ENCODE results near the gene PRPS2. TPM values are rescaled to one million over a fixed set of nuclear protein-coding genes. Genes with fewer than 3 reads are reported as not detected.

The PRPS2 gene
- total and polyA plus RNA-seq, 2 donors, result 39.7 to 73.9 TPM

DNA sequence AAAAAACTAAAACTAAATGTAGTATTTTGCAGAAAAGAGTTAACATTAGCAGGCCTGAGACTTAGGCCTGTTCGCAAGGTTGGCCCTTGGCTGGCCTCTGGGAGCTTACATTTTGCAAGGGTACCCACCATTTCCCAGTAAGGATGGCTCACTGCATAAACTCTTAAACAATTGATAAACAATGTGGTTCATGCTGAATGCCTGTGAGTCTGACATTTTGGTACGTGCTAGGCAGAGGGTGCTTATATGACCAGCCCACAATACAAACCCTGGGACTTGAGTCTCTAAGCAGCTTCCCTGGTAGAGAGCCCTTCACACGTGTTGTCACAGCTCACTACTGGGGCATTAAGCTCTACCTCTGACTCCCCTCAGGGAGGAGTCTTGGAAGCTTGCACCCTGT lies 7.4 kb downstream of the PRPS2 start:
- H3K9me3 ChIP-seq (ENCODE audit: control insufficient read depth in 2 of 2, insufficient read depth in 1 of 2, low read length in 1 of 2), result no peaks in the 10 kb centered on the region
- H3K4me3 ChIP-seq (ENCODE audit: low read length in 2 of 2), result no peak overlapping the region
- H3K27me3 ChIP-seq (ENCODE audit: control insufficient read depth in 2 of 2, insufficient read depth in 1 of 2, low read length in 1 of 2), result no peaks in the 10 kb centered on the region
- peaks cover 6 to 36% of the 10 kb centered on the region in 2 donors for H3K36me3 ChIP-seq (ENCODE audit: control insufficient read depth in 2 of 2, insufficient read depth in 2 of 2, low read length in 1 of 2)
- H3K4me1 ChIP-seq (ENCODE audit: control insufficient read depth in 2 of 2, insufficient read depth in 2 of 2, low read length in 2 of 2), result peaks cover 0 to 4% of the 10 kb centered on the region in 2 donors
- 95% methylated on average over 3 of the region's 3 CpGs for WGBS
- H3K27ac ChIP-seq (ENCODE audit: low read depth in 1 of 2, low read length in 1 of 2), result no peak overlapping the region
- DNase-seq (ENCODE audit: low read depth in 6 of 9, low spot score in 9 of 9), result no peak

DNA sequence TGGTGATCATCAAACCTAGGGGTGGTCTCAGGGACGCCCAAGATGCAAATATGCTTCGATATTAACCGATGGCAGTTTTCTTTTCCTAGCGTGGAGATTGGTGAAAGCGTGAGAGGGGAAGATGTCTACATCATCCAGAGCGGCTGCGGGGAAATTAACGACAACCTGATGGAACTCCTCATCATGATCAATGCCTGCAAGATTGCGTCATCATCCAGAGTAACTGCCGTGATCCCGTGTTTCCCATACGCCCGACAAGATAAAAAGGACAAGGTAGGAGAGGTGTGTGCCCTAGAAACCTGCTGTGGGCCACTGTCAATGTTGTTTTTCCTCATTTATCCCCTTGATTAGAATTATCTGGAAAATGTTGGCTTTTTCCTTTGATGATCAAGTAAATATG lies 7.9 kb downstream of the PRPS2 start:
- Histone ChIP-seq H3K4me1 (ENCODE audit: control insufficient read depth in 2 of 2, insufficient read depth in 2 of 2, low read length in 2 of 2) (peaks cover 0 to 4% of the 10 kb centered on the region in 2 donors), H3K27me3 (ENCODE audit: control insufficient read depth in 2 of 2, insufficient read depth in 1 of 2, low read length in 1 of 2) (no peaks in the 10 kb centered on the region), H3K4me3 (ENCODE audit: low read length in 2 of 2) (no peak overlapping the region), H3K9me3 (ENCODE audit: control insufficient read depth in 2 of 2, insufficient read depth in 1 of 2, low read length in 1 of 2) (no peaks in the 10 kb centered on the region), H3K27ac (ENCODE audit: low read depth in 1 of 2, low read length in 1 of 2) (no peak overlapping the region), H3K36me3 (ENCODE audit: control insufficient read depth in 2 of 2, insufficient read depth in 2 of 2, low read length in 1 of 2) (peaks cover 8 to 41% of the 10 kb centered on the region in 2 donors)
- WGBS, result 97% methylated on average over 13 of the region's 13 CpGs
- DNase-seq (ENCODE audit: low read depth in 6 of 9, low spot score in 9 of 9), result no peak

DNA sequence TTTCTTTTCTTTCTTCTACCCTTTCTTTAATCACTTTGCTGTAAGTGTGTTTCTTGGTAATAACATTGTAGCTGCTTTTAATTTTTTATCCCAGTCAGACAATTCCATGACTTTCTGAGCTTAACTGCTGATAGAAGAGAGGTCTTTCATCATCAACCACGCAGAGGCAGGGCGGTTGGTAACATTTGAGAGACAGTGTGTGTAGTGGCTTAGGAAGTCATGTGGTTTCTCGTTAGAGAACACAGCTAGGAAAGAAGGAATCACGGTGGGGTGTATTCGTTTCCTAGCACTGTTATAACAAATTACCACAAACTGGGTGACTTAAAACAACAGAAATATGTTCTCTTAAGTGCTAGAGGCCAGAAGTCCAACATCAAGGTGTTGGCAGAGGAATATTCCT lies 11.5 kb downstream of the PRPS2 start:
- H3K4me1 ChIP-seq (ENCODE audit: control insufficient read depth in 2 of 2, insufficient read depth in 2 of 2, low read length in 2 of 2), result peaks cover 0 to 4% of the 10 kb centered on the region in 2 donors
- no peak overlapping the region for H3K4me3 ChIP-seq (ENCODE audit: low read length in 2 of 2)
- H3K9me3 ChIP-seq (ENCODE audit: control insufficient read depth in 2 of 2, insufficient read depth in 1 of 2, low read length in 1 of 2), result no peaks in the 10 kb centered on the region
- H3K36me3 ChIP-seq (ENCODE audit: control insufficient read depth in 2 of 2, insufficient read depth in 2 of 2, low read length in 1 of 2), result peaks cover 20 to 49% of the 10 kb centered on the region in 2 donors
- H3K27me3 ChIP-seq (ENCODE audit: control insufficient read depth in 2 of 2, insufficient read depth in 1 of 2, low read length in 1 of 2), result no peaks in the 10 kb centered on the region
- no peak overlapping the region for H3K27ac ChIP-seq (ENCODE audit: low read depth in 1 of 2, low read length in 1 of 2)
- WGBS, result 17% methylated on average over 5 of the region's 5 CpGs
- DNase-seq (ENCODE audit: low read depth in 6 of 9, low spot score in 9 of 9), result peak in 1 of 9 donors; percentile 39

DNA sequence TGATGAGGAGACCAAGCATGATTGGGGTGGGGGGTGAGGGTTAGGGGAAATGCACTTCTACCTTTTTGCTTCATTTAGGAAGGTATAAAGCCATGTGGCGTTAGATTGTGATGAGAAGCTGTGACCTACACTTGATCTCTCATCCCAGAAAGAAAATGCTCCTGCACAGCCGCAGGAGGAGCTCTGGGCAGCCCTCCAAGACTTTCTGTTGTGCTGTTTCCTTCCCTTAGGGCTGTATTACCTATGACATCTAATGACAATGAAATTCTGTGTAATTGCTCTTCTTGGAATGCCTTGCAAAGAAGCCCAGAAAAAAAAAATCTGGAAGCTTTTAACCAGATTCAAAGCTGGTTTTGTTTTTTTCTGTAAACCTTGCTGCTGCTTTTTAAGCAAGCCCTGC lies 13.4 kb downstream of the PRPS2 start:
- Histone ChIP-seq H3K36me3 (ENCODE audit: control insufficient read depth in 2 of 2, insufficient read depth in 2 of 2, low read length in 1 of 2) (peaks cover 16 to 37% of the 10 kb centered on the region in 2 donors), H3K27me3 (ENCODE audit: control insufficient read depth in 2 of 2, insufficient read depth in 1 of 2, low read length in 1 of 2) (no peaks in the 10 kb centered on the region), H3K4me1 (ENCODE audit: control insufficient read depth in 2 of 2, insufficient read depth in 2 of 2, low read length in 2 of 2) (peaks cover 0 to 4% of the 10 kb centered on the region in 2 donors), H3K9me3 (ENCODE audit: control insufficient read depth in 2 of 2, insufficient read depth in 1 of 2, low read length in 1 of 2) (no peaks in the 10 kb centered on the region), H3K27ac (ENCODE audit: low read depth in 1 of 2, low read length in 1 of 2) (no peak overlapping the region), H3K4me3 (ENCODE audit: low read length in 2 of 2) (no peak overlapping the region)
- 87% methylated on average over 2 of the region's 2 CpGs for WGBS
- DNase-seq (ENCODE audit: low read depth in 6 of 9, low spot score in 9 of 9), result no peak

DNA sequence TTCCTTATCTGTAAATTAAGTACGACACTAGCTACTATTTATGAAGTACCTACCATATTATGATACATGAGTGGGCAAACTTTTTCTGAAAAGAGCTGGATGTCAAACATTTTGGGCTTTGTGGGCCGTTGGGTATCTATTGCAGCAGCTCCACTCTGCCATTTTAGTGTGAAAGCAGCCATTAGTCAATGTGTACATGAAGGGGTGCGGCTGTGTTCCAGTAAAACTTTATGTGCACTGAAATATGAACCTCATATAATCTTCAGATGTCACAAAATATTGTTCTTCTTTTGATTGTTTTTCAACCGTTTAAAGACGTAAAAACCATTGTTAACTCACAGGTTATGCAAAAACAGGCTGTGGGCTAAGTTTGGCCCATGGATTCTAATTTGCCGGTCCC lies 14.1 kb downstream of the PRPS2 start:
- peaks cover 16 to 31% of the 10 kb centered on the region in 2 donors for H3K36me3 ChIP-seq (ENCODE audit: control insufficient read depth in 2 of 2, insufficient read depth in 2 of 2, low read length in 1 of 2)
- no peaks in the 10 kb centered on the region for H3K27me3 ChIP-seq (ENCODE audit: control insufficient read depth in 2 of 2, insufficient read depth in 1 of 2, low read length in 1 of 2)
- peaks cover 0 to 4% of the 10 kb centered on the region in 2 donors for H3K4me1 ChIP-seq (ENCODE audit: control insufficient read depth in 2 of 2, insufficient read depth in 2 of 2, low read length in 2 of 2)
- no peak overlapping the region for H3K27ac ChIP-seq (ENCODE audit: low read depth in 1 of 2, low read length in 1 of 2)
- DNase-seq (ENCODE audit: low read depth in 6 of 9, low spot score in 9 of 9), result no peak
- no peak overlapping the region for H3K4me3 ChIP-seq (ENCODE audit: low read length in 2 of 2)
- WGBS, result 95% methylated on average over 6 of the region's 6 CpGs
- no peaks in the 10 kb centered on the region for H3K9me3 ChIP-seq (ENCODE audit: control insufficient read depth in 2 of 2, insufficient read depth in 1 of 2, low read length in 1 of 2)

DNA sequence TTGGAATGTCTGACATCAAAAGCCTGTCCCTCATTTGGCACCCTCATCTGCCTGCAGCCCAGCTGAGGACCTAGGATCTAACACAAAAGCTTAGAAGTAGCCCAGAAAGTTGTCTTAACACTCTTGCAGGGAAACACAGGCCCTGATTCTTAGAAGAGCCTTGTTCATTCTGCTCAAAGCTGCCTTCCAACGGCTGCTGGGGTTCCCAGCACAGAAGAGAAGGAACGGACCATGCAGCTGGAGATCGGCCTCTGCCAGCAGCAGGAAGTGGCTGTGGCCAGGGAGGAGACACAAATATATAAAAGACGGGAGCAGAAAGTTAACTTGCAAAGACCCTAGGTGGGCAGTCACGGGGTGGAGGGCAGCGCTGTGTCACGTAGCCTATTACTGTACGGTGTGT lies 20.4 kb downstream of the PRPS2 start:
- Histone ChIP-seq H3K4me1 (ENCODE audit: control insufficient read depth in 2 of 2, insufficient read depth in 2 of 2, low read length in 2 of 2) (peaks cover 4 to 22% of the 10 kb centered on the region in 2 donors), H3K4me3 (ENCODE audit: low read length in 2 of 2) (no peak overlapping the region), H3K9me3 (ENCODE audit: control insufficient read depth in 2 of 2, insufficient read depth in 1 of 2, low read length in 1 of 2) (no peaks in the 10 kb centered on the region), H3K27me3 (ENCODE audit: control insufficient read depth in 2 of 2, insufficient read depth in 1 of 2, low read length in 1 of 2) (no peaks in the 10 kb centered on the region), H3K36me3 (ENCODE audit: control insufficient read depth in 2 of 2, insufficient read depth in 2 of 2, low read length in 1 of 2) (peaks cover 4 to 32% of the 10 kb centered on the region in 2 donors), H3K27ac (ENCODE audit: low read depth in 1 of 2, low read length in 1 of 2) (peak overlapping the region in 1 of 2 donors; percentile 69)
- WGBS, result 23% methylated on average over 8 of the region's 8 CpGs
- peak in 1 of 9 donors; percentile 30 for DNase-seq (ENCODE audit: low read depth in 6 of 9, low spot score in 9 of 9)

DNA sequence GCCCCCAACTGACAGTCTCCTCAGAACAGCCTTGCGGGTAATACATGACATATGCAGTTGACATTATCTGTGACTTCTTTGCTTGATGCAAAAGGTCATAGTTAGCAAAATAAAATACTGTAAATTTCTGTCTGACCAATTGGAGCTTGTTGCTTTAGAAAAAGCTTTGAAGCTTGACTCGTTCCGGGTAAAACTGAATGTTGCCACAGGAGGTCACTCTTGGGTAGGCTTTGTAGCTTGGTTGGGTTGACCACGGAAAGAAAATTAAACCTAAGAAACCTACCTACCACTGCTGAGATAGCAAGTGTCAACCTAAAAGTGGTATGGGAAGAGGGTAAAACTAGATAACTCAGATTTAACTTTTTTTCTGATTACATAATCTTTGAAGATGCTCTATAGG lies 23.2 kb downstream of the PRPS2 start:
- Histone ChIP-seq H3K36me3 (ENCODE audit: control insufficient read depth in 2 of 2, insufficient read depth in 2 of 2, low read length in 1 of 2) (peaks cover 2 to 29% of the 10 kb centered on the region in 2 donors), H3K4me3 (ENCODE audit: low read length in 2 of 2) (no peak overlapping the region), H3K27me3 (ENCODE audit: control insufficient read depth in 2 of 2, insufficient read depth in 1 of 2, low read length in 1 of 2) (no peaks in the 10 kb centered on the region), H3K27ac (ENCODE audit: low read depth in 1 of 2, low read length in 1 of 2) (no peak overlapping the region), H3K4me1 (ENCODE audit: control insufficient read depth in 2 of 2, insufficient read depth in 2 of 2, low read length in 2 of 2) (peaks cover 4 to 22% of the 10 kb centered on the region in 2 donors), H3K9me3 (ENCODE audit: control insufficient read depth in 2 of 2, insufficient read depth in 1 of 2, low read length in 1 of 2) (no peaks in the 10 kb centered on the region)
- 28% methylated on average over 4 of the region's 4 CpGs for WGBS
- peak in 7 of 9 donors; percentile 40 to 81 (median 48) for DNase-seq (ENCODE audit: low read depth in 6 of 9, low spot score in 9 of 9)

DNA sequence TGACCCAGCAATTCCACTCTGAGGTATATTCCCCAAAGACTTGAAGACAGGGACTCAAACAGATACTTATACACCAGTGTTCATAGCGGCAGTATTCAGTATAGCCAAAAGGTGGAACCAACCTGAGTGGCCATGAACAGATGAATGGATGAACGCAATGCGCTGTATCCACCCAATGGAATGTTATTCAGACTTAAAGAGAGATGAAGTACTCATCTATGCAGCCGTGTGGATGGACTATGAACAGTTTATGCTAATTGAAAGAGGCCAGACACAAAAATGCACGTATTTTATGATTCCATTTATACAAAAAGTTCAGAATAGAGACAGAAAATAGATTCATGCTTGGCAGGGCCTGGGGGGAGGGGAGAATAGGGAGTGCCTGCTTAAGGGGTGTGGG lies 26.3 kb downstream of the PRPS2 start:
- Histone ChIP-seq H3K4me1 (ENCODE audit: control insufficient read depth in 2 of 2, insufficient read depth in 2 of 2, low read length in 2 of 2) (peaks cover 0 to 4% of the 10 kb centered on the region in 2 donors), H3K27me3 (ENCODE audit: control insufficient read depth in 2 of 2, insufficient read depth in 1 of 2, low read length in 1 of 2) (no peaks in the 10 kb centered on the region), H3K4me3 (ENCODE audit: low read length in 2 of 2) (no peak overlapping the region), H3K9me3 (ENCODE audit: control insufficient read depth in 2 of 2, insufficient read depth in 1 of 2, low read length in 1 of 2) (no peaks in the 10 kb centered on the region), H3K27ac (ENCODE audit: low read depth in 1 of 2, low read length in 1 of 2) (no peak overlapping the region), H3K36me3 (ENCODE audit: control insufficient read depth in 2 of 2, insufficient read depth in 2 of 2, low read length in 1 of 2) (peaks cover 22 to 38% of the 10 kb centered on the region in 2 donors)
- DNase-seq (ENCODE audit: low read depth in 6 of 9, low spot score in 9 of 9), result no peak
- WGBS, result 77% methylated on average over 5 of the region's 5 CpGs

DNA sequence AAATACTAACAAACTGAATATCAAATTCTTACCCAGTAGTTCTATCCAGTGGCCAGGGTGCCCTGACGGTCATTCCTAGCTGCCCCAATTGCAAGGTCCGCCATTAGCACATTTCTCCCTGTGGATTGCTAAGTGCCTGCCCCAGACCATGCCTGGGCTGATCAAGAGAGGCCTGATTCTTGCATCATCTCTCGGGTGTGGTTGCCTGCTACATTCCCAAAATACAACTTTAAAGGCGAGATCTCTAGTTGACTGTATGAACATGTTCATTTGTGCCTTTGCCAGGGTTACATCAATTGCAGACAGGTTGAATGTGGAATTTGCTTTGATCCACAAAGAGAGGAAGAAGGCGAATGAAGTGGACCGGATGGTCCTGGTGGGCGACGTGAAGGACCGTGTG lies 28.0 kb downstream of the PRPS2 start:
- WGBS, result 96% methylated on average over 9 of the region's 9 CpGs
- Histone ChIP-seq H3K4me3 (ENCODE audit: low read length in 2 of 2) (no peak overlapping the region), H3K9me3 (ENCODE audit: control insufficient read depth in 2 of 2, insufficient read depth in 1 of 2, low read length in 1 of 2) (no peaks in the 10 kb centered on the region), H3K4me1 (ENCODE audit: control insufficient read depth in 2 of 2, insufficient read depth in 2 of 2, low read length in 2 of 2) (peaks cover 0 to 4% of the 10 kb centered on the region in 2 donors), H3K27ac (ENCODE audit: low read depth in 1 of 2, low read length in 1 of 2) (no peak overlapping the region), H3K36me3 (ENCODE audit: control insufficient read depth in 2 of 2, insufficient read depth in 2 of 2, low read length in 1 of 2) (peaks cover 22 to 39% of the 10 kb centered on the region in 2 donors), H3K27me3 (ENCODE audit: control insufficient read depth in 2 of 2, insufficient read depth in 1 of 2, low read length in 1 of 2) (no peaks in the 10 kb centered on the region)
- no peak for DNase-seq (ENCODE audit: low read depth in 6 of 9, low spot score in 9 of 9)

DNA sequence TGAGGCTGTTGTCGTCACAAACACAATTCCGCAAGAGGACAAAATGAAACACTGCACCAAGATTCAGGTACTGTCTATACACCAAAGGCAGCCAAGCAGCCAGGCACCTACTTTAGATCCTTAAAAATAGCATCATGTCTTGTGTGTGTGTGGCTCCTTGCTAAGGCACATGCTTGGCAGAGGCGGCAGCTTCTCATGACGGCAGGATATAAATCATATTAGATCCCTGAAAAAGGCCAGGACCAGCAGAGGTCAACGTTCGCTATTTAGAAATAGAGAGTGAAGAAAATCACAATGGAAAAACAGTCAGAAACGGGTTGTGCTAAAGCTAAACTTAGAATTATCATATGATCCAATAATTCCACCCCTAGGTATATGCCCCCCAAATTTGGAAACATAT lies 29.5 kb downstream of the PRPS2 start:
- Histone ChIP-seq H3K4me1 (ENCODE audit: control insufficient read depth in 2 of 2, insufficient read depth in 2 of 2, low read length in 2 of 2) (no peaks in the 10 kb centered on the region), H3K36me3 (ENCODE audit: control insufficient read depth in 2 of 2, insufficient read depth in 2 of 2, low read length in 1 of 2) (peaks cover 30 to 46% of the 10 kb centered on the region in 2 donors), H3K9me3 (ENCODE audit: control insufficient read depth in 2 of 2, insufficient read depth in 1 of 2, low read length in 1 of 2) (no peaks in the 10 kb centered on the region), H3K27me3 (ENCODE audit: control insufficient read depth in 2 of 2, insufficient read depth in 1 of 2, low read length in 1 of 2) (no peaks in the 10 kb centered on the region), H3K27ac (ENCODE audit: low read depth in 1 of 2, low read length in 1 of 2) (no peak overlapping the region), H3K4me3 (ENCODE audit: low read length in 2 of 2) (no peak overlapping the region)
- DNase-seq (ENCODE audit: low read depth in 6 of 9, low spot score in 9 of 9), result no peak
- 97% methylated on average over 7 of the region's 7 CpGs for WGBS

Data from thymus (tissue), 11 donors.